Ovary (tissue), 9 donors: ENCODE data around the gene PRDM16. TPM values are rescaled to one million over a fixed set of nuclear protein-coding genes. Genes with fewer than 3 reads are reported as not detected.

Experiments
- DNase-seq, 5 donors: peaks; one replicate each; pipeline ENCODE4 v3.0.0-alpha.2; 2019 to 2020
- H3K27ac ChIP-seq, 2 donors: fragments of 200-600 bp; one replicate each; pipeline versions ENCODE4 v1.5.1 to v1.8.0; 2019 to 2022
- H3K27me3 ChIP-seq: fragments of 200-600 bp; one replicate; pipeline ENCODE4 v1.8.0; 2022
- H3K36me3 ChIP-seq: fragments of 200-600 bp; sonication (generic); one replicate; pipeline ENCODE4 v1.5.1; 2019
- H3K4me1 ChIP-seq: one replicate; pipeline ENCODE4 v1.8.1; 2013; ENCODE audit warnings: mild to moderate bottlenecking, moderate library complexity; ENCODE audit not compliant: insufficient read depth
- H3K4me3 ChIP-seq: fragments of 200-600 bp; sonication (generic); one replicate; pipeline ENCODE4 v1.5.1; 2017
- H3K9me3 ChIP-seq, 2 donors: fragments of 200-600 bp in 1 of 2; sonication (generic) in 1 of 2; one replicate each; pipeline versions ENCODE4 v1.5.1 to v1.8.1; 2013 to 2019; ENCODE audit warnings: mild to moderate bottlenecking in 1 of 2, moderate library complexity in 1 of 2
- EP300 ChIP-seq: sonication (generic); formaldehyde crosslinking; IDR thresholded peaks from one replicate; pipeline ENCODE4 v1.6.1; 2017; ENCODE audit warnings: antibody characterized with exemption
- POLR2A ChIP-seq: fragments of 450-650 bp; IDR thresholded peaks from one replicate; pipeline ENCODE4 v1.6.1; 2017; ENCODE audit warnings: antibody characterized with exemption, mild to moderate bottlenecking, moderate library complexity
- WGBS, 3 donors: extraction: QIAGEN DNeasy Blood & Tissue Kit in 1 of 3; methylation state at CpG; one replicate each; pipeline versions ENCODE4 v1.1.5 to v1.1.7; 2013 to 2017; 5-methylcytosine and 5-hydroxymethylcytosine counted together
- intact Hi-C, 4 donors: fragments of 100-400 bp; cut with DNase I; formaldehyde crosslinking; loops; one replicate each; pipeline versions ENCODE4 v1.11.0 to v1.15.1; 2022 to 2023
- polyA plus RNA-seq, 2 donors: library from polyadenylated mRNA; stranded (reverse); fragments of 200-250 nt in 1 of 2; fragments of 350-450 nt in 1 of 2; fragmentation: Illumina TruSeq in 1 of 2; extraction: RNeasy Lipid Tissue Mini Kit (QIAGEN cat#74804) in 1 of 2; gene quantifications; one replicate each; pipeline ENCODE4 v1.2.3, GENCODE V29; 2013 to 2014
- total RNA-seq, 7 donors: library from RNA; depleted of rRNA in 2 of 7; stranded (reverse); fragments of >200 nt in 2 of 7; fragmentation: NEBNext Ultra II Directional in 3 of 7; extraction: Animal tissue kit (Norgen Biotek cat#: 25700) in 3 of 7; gene quantifications; one replicate each; pipeline versions ENCODE4 v1.1.0 to v1.2.4, GENCODE V29; 2016 to 2023
- TF ChIP-seq, protein P1 (sequence below), 3 donors: fragments of 450-650 bp in 2 of 3; fragments of 200-600 bp in 1 of 3; IDR thresholded peaks; one replicate each; pipeline versions ENCODE4 v1.5.1 to v1.8.0; 2016 to 2022; ENCODE audit warnings: antibody characterized with exemption in 3 of 3, mild to moderate bottlenecking in 1 of 3
- donor health status: DM: no; HTN: no; CAD: no; lungs with moderate emphysema.
- donor health status: DM: no; HTN: no; CAD: no.
- donor health status: Bipolar disorder and iron deficiency.
- donor health status: DM: yes; HTN: yes; CAD: no.
- donor health status: DM: no; HTN: no; CAD: no.
- donor health status: DM: yes; HTN: yes; CAD: no.

The PRDM16 gene
- total and polyA plus RNA-seq, 9 donors: 1.1 to 17.3 (median 3.9) TPM

DNA sequence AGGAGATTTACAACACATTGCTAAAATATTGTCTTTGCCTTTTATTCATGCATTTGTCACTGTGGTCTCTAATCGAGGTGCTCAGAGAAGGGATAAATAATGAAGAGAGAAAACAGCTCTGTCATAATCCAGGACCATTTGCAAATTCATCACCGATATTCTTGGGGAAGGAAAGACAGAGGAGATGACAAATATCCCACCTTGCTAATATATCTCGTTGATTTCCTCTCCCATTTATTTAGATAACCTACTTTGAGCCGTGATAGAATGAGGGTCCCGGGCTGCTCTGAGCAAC, 86.9 kb downstream of the PRDM16 start:
- intact Hi-C loops: no loop called here
- no peak overlapping the region for H3K4me3 ChIP-seq
- H3K27ac ChIP-seq: no peak overlapping the region

DNA sequence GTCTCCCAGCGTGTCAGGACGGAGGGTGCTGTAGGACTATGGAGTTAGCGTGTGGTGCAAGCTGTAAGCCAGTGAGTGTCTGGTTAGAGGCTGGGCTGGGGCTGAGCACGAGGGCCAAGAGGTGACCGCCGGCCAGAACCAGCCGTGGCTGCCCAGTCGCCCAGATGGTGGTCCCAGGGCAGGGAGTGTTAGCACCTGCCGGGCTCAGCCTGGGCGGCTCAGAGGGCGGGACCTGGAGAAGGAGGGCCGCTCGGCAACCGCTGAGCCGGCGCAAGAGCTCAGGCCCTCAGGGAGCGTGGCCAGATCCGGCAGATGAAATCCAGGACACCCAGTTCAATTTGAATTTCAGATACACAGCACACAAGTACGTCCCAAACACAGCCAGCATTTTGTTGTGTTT, 87.9 kb downstream of the PRDM16 start:
- H3K9me3 ChIP-seq: no peaks in the 10 kb centered on the region
- WGBS, 3 donors: 85 to 94% (median 91%) methylated on average over 17 to 19 of the region's 19 CpGs
- intact Hi-C loops: no loop called here
- no peaks in the 10 kb centered on the region for H3K4me1 ChIP-seq
- no peak overlapping the region for H3K27ac ChIP-seq
- no peak overlapping the region for H3K4me3 ChIP-seq
- no peak for DNase-seq
- H3K36me3 ChIP-seq: no peaks in the 10 kb centered on the region
- no peaks in the 10 kb centered on the region for H3K27me3 ChIP-seq
- no peak for TF ChIP-seq EP300
- no peak for TF ChIP-seq POLR2A
- TF ChIP-seq, protein P1, sequence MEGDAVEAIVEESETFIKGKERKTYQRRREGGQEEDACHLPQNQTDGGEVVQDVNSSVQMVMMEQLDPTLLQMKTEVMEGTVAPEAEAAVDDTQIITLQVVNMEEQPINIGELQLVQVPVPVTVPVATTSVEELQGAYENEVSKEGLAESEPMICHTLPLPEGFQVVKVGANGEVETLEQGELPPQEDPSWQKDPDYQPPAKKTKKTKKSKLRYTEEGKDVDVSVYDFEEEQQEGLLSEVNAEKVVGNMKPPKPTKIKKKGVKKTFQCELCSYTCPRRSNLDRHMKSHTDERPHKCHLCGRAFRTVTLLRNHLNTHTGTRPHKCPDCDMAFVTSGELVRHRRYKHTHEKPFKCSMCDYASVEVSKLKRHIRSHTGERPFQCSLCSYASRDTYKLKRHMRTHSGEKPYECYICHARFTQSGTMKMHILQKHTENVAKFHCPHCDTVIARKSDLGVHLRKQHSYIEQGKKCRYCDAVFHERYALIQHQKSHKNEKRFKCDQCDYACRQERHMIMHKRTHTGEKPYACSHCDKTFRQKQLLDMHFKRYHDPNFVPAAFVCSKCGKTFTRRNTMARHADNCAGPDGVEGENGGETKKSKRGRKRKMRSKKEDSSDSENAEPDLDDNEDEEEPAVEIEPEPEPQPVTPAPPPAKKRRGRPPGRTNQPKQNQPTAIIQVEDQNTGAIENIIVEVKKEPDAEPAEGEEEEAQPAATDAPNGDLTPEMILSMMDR (IDR thresholded peaks at IDR 0.05): no peak

More for the DNA sequence above, 86.9 kb downstream of the PRDM16 start:
- H3K4me1 ChIP-seq: no peaks in the 10 kb centered on the region
- H3K27me3 ChIP-seq: no peaks in the 10 kb centered on the region
- TF ChIP-seq EP300: no peak
- TF ChIP-seq, protein P1 (IDR thresholded peaks at IDR 0.05): no peak
- DNase-seq: no peak
- no peaks in the 10 kb centered on the region for H3K36me3 ChIP-seq
- 70 to 75% (median 74%) methylated on average over 5 of the region's 5 CpGs for WGBS, 3 donors
- no peaks in the 10 kb centered on the region for H3K9me3 ChIP-seq

DNA sequence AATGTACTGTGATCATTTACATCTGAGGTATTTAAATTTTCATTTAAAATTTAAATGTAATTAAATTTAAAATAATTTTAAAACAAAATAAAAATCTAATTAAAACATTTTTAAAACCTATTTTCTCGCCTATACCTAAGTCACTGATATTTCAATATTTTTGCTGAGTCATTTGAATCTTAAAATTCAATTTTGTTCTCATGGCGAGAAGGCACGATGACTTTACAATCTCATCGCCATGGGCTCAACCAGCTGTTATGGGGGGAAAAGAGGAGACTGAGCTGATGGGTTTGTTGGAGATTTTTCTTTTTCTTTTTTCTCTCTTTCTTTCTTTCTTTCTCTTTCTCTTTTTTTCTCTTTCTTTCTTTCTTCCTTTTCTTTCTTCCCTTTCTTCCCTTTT, 89.3 kb downstream of the PRDM16 start:
- TF ChIP-seq POLR2A: no peak
- TF ChIP-seq, protein P1 (IDR thresholded peaks at IDR 0.05): no peak
- no peak for TF ChIP-seq EP300
- intact Hi-C loops: no loop called here
- WGBS, 3 donors: 87 to 89% (median 88%) methylated on average over 4 of the region's 4 CpGs
- no peak for DNase-seq
- H3K9me3 ChIP-seq: no peaks in the 10 kb centered on the region
- H3K4me3 ChIP-seq: no peak overlapping the region
- no peaks in the 10 kb centered on the region for H3K36me3 ChIP-seq
- H3K27ac ChIP-seq: no peak overlapping the region
- H3K27me3 ChIP-seq: no peaks in the 10 kb centered on the region
- H3K4me1 ChIP-seq: no peaks in the 10 kb centered on the region

DNA sequence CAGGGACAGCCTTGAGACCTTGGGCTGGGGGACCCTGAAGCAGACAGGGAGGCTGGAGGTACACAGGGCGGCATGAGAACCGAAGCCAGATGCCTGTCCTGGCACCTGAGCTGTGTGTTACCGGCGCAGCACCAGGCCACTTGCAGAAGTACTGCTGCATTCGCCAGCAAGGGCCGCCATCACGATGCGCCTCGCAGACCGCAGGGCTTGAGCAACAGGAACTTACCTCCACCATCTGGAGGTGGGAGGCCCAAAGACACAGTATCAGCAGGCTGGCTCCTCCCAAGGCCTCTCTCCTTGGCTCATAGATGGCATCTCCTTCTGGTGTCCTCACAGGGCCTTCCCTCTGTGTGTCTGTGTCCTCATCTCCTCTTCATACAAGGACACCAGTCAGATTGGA, 90.1 kb downstream of the PRDM16 start:
- TF ChIP-seq POLR2A: no peak
- TF ChIP-seq, protein P1 (IDR thresholded peaks at IDR 0.05): no peak
- TF ChIP-seq EP300: no peak
- Histone ChIP-seq H3K9me3 (no peaks in the 10 kb centered on the region), H3K27ac (no peak overlapping the region), H3K36me3 (no peaks in the 10 kb centered on the region), H3K4me1 (no peaks in the 10 kb centered on the region), H3K27me3 (no peaks in the 10 kb centered on the region), H3K4me3 (no peak overlapping the region)
- no peak for DNase-seq
- intact Hi-C loops: no loop called here
- WGBS, 3 donors: 92 to 96% (median 93%) methylated on average over 8 to 10 of the region's 10 CpGs

DNA sequence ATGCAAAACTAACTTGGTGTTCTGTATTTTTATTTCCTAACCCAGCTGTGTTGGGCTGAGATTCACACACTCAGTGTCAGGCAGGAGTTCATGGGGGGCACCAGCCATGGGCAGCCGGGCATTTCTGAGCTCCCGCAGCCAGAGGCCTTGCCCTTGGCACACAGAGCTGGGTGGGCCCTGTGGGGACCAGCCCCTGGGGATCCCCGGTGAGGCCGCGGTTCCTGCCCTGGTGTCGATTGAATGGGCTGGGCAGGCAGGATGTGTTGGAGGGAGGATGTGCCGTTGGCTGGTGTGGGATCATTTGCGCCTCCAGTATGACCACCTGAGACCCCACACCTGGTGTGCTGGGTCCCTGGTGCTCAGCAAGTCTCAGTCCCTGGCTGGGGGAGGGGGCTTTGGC, 91.0 kb downstream of the PRDM16 start:
- no peaks in the 10 kb centered on the region for H3K36me3 ChIP-seq
- no peak overlapping the region for H3K27ac ChIP-seq
- intact Hi-C loops: no loop called here
- no peak overlapping the region for H3K4me3 ChIP-seq
- no peak for DNase-seq
- no peaks in the 10 kb centered on the region for H3K4me1 ChIP-seq
- TF ChIP-seq, protein P1 (IDR thresholded peaks at IDR 0.05): no peak
- TF ChIP-seq POLR2A: no peak
- no peak for TF ChIP-seq EP300
- WGBS, 3 donors: 86 to 92% (median 88%) methylated on average over 7 to 8 of the region's 8 CpGs
- no peaks in the 10 kb centered on the region for H3K9me3 ChIP-seq
- no peaks in the 10 kb centered on the region for H3K27me3 ChIP-seq
